Measurements from ENCODE around the gene MAGEA3. TPM values are rescaled to one million over a fixed set of nuclear protein-coding genes. Genes with fewer than 3 reads are reported as not detected.
"Not testable (repeated sequence)": the region's sequence is repeated elsewhere in the genome, so short reads cannot be mapped to it uniquely, and the experiment has no call there.

Gene MAGEA3, protein sequence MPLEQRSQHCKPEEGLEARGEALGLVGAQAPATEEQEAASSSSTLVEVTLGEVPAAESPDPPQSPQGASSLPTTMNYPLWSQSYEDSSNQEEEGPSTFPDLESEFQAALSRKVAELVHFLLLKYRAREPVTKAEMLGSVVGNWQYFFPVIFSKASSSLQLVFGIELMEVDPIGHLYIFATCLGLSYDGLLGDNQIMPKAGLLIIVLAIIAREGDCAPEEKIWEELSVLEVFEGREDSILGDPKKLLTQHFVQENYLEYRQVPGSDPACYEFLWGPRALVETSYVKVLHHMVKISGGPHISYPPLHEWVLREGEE
- total RNA-seq, result not detected
- long read RNA-seq, result 0 reads

DNA sequence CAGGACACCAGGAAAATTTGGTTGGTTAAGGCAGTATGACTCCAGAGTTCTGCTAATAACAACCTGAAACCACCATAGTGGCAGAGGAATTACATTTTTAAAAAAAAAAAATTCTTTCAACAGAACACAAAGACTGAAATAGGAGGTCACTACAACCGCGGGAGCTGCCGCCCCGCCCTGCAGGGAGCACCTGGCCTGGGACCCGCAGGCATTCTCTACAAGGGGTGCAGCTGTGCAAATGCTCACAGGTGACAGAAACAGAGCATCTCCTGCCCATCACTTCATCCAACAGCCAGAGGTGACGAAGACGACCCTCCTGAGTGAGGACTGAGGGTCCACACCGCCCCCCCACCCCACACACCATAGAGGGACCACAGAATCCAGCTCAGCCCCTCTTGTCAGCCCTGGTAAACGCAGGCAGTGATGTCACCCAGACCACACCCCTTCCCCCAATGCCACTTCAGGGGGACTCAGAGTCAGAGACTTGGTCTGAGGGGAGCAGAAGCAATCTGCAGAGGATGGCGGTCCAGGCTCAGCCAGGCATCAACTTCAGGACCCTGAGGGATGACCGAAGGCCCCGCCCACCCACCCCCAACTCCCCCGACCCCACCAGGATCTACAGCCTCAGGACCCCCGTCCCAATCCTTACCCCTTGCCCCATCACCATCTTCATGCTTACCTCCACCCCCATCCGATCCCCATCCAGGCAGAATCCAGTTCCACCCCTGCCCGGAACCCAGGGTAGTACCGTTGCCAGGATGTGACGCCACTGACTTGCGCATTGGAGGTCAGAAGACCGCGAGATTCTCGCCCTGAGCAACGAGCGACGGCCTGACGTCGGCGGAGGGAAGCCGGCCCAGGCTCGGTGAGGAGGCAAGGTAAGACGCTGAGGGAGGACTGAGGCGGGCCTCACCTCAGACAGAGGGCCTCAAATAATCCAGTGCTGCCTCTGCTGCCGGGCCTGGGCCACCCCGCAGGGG lies at the start of gene MAGEA3:
MAGEA3 (plus strand) TSS at position 843 of the 980 bp plus-strand sequence. CDS start 2,039 bp downstream, outside the sequence.
- DNase-seq (ENCODE audit: missing footprints); ATAC-seq; intact Hi-C loops (cut with DNase I): not testable (repeated sequence)

DNA sequence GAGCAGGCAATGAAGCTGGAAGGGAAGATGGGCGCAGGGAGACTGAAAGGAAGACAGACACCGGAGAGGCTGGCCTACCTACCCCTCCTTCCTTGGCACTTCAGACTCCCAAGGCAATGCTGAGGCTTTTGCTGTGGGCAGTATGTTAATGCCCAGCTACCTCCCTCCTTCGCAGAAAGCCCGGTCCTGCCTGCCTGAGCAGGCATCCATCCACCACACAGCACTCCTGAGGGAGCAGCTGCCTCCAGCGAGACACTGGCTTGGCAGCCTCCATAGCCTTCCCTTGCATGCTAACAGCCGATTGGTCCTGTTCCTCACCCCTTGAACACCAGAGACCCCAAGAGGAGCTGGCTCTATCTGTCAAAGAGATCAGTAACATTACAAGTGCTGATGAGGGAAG lies 46.5 kb upstream of the MAGEA3 start:
- ATAC-seq (no peak), DNase-seq (ENCODE audit: missing footprints) (no peak)
- intact Hi-C loops (cut with DNase I), result no loop called here

- DNase-seq (ENCODE audit: missing footprints), result no peak
- intact Hi-C loops (cut with DNase I), result no loop called here
- ATAC-seq, result no peak
These were observed 46.1 kb upstream of the MAGEA3 start for GRCh38 chrX:152652467-152652866.

GRCh38 chrX:152656087-152656486 lies 42.5 kb upstream of the MAGEA3 start:
- DNase-seq (ENCODE audit: missing footprints) (no peak), ATAC-seq (no peak)
- intact Hi-C loops (cut with DNase I), result no loop called here

- DNase-seq (ENCODE audit: missing footprints) (no peak), ATAC-seq (no peak)
- intact Hi-C loops (cut with DNase I), result no loop called here
These were observed 41.7 kb upstream of the MAGEA3 start for GRCh38 chrX:152656890-152657289.

GRCh38 chrX:152658302-152658701 lies 40.3 kb upstream of the MAGEA3 start:
- intact Hi-C loops (cut with DNase I), result no loop called here
- ATAC-seq, result no peak
- no peak for DNase-seq (ENCODE audit: missing footprints)

GRCh38 chrX:152663086-152663485 lies 35.5 kb upstream of the MAGEA3 start:
- intact Hi-C loops (cut with DNase I), result no loop called here
- DNase-seq (ENCODE audit: missing footprints) (no peak), ATAC-seq (no peak)

GRCh38 chrX:152674135-152674534 lies 24.5 kb upstream of the MAGEA3 start:
- intact Hi-C loops (cut with DNase I), result no loop called here
- DNase-seq (ENCODE audit: missing footprints) (no peak), ATAC-seq (no peak)

DNA sequence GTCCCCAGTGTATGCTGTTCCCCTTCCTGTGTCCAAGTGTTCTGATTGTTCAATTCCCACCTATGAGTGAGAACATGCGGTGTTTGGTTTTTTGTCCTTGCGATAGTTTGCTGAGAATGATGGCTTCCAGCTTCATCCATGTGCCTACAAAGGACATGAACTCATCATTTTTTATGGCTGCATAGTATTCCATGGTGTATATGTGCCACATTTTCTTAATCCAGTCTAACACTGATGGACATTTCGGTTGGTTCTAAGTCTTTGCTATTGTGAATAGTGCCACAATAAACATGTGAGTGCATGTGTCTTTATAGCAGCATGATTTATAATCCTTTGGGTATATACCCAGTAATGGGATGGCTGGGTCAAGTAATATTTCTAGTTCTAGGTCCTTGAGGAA lies 23.9 kb upstream of the MAGEA3 start:
- ATAC-seq; DNase-seq (ENCODE audit: missing footprints); intact Hi-C loops (cut with DNase I): not testable (repeated sequence)

DNA sequence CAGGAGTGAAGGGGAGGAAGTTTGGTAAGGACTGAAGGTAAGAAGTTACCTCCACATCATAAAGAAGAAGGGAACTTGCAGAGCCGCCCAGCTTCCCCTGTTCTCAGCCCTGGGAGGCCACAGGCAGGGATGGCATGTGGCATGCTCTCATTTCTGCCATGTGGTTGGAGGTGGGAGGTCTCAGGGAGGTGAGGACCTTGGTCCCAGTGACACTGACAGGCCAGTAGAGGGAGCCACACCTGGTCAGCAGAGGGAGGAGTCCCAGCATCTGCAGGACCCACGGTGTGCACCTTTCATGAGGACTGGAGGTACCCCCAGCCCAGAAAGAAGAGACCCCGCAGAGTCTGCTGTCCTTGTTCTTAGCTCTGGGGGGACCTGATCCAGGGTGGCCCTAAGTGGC lies 17.6 kb upstream of the MAGEA3 start:
- intact Hi-C loops (cut with DNase I); DNase-seq (ENCODE audit: missing footprints); ATAC-seq: not testable (repeated sequence)

DNA sequence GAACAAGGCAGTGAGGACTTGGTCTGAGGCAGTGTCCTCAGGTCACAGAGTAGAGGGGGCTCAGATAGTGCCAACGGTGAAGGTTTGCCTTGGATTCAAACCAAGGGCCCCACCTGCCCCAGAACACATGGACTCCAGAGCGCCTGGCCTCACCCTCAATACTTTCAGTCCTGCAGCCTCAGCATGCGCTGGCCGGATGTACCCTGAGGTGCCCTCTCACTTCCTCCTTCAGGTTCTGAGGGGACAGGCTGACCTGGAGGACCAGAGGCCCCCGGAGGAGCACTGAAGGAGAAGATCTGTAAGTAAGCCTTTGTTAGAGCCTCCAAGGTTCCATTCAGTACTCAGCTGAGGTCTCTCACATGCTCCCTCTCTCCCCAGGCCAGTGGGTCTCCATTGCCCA lies 1.8 kb downstream of the MAGEA3 start:
- intact Hi-C loops (cut with DNase I); ATAC-seq: not testable (repeated sequence)
- peak; percentile 18 for DNase-seq (ENCODE audit: missing footprints)

DNA sequence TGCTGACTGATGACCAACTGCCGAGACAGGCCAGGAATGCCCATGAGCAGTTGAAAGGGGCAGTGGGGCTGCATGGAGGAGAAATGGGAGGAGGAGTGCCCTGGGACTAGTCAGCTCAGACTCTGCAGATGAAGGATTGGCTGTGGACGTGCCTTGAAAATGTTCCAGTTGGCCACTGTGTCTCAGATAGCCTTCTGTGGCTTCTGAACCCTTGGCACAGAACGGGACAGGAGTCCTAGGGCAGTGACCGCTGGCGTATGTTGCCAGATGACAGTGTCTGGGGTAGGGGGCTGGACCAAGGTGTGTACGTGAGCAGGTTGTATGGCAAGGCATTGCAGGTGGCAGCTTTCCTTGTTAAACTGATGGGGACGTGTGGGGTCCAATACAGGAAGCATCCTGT lies 7.9 kb downstream of the MAGEA3 start:
- ATAC-seq; DNase-seq (ENCODE audit: missing footprints); intact Hi-C loops (cut with DNase I): not testable (repeated sequence)

- intact Hi-C loops (cut with DNase I); DNase-seq (ENCODE audit: missing footprints); ATAC-seq: not testable (repeated sequence)
These were observed 10.6 kb downstream of the MAGEA3 start, which contains the start of gene CSAG2 for GRCh38 chrX:152709173-152709572. Gene CSAG2 (minus strand): TSS chrX:152709273. CDS start chrX:152709112, 161 bp downstream.

DNA sequence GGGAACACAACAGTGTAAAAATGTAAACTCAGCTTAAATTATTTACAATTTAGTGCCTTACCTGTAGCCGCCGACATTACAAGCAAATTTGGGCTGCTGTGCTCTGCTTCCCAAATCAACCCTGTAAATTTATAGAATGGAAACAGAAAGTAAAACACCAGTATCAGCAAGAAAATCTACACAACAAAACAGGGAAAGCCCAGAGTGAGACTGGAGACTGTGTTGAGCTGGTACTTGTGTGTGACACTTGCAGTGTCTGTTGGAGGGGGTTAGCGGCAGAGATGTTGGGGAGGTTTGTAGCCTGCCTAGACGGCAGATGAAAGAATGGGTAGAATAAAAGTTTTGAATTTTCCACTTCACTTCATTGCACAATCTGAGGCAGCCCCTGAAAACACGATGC lies 14.6 kb downstream of the MAGEA3 start:
- ATAC-seq; DNase-seq (ENCODE audit: missing footprints); intact Hi-C loops (cut with DNase I): not testable (repeated sequence)

GRCh38 chrX:152713815-152714787 lies 15.5 kb downstream of the MAGEA3 start, which contains the start of gene MAGEA2B:
Gene MAGEA2B (plus strand): TSS chrX:152714628. CDS start chrX:152717107, 2,479 bp downstream.
- DNase-seq (ENCODE audit: missing footprints); intact Hi-C loops (cut with DNase I); ATAC-seq: not testable (repeated sequence)

DNA sequence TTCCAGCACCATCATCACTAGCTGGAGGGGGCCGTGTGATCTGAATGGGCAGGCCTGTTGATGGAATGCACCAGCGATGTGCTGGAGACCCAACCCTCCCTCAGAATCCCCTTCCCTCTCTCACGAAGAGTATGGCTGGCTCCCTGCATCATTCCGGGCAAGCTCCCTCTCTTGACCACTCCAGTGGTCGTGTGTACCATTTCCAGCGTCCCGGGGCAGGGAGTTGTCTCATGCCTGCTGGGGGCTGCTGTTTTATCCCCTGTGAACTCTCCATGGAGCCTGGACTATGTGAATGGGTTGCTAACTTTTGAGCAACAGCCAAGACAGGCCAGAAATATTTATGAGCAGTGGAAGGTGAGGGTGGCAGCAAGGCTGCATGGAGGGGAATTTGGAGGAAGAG lies 26.8 kb downstream of the MAGEA3 start:
- DNase-seq (ENCODE audit: missing footprints) (no peak), ATAC-seq (no peak)
- intact Hi-C loops (cut with DNase I), result no loop called here

DNA sequence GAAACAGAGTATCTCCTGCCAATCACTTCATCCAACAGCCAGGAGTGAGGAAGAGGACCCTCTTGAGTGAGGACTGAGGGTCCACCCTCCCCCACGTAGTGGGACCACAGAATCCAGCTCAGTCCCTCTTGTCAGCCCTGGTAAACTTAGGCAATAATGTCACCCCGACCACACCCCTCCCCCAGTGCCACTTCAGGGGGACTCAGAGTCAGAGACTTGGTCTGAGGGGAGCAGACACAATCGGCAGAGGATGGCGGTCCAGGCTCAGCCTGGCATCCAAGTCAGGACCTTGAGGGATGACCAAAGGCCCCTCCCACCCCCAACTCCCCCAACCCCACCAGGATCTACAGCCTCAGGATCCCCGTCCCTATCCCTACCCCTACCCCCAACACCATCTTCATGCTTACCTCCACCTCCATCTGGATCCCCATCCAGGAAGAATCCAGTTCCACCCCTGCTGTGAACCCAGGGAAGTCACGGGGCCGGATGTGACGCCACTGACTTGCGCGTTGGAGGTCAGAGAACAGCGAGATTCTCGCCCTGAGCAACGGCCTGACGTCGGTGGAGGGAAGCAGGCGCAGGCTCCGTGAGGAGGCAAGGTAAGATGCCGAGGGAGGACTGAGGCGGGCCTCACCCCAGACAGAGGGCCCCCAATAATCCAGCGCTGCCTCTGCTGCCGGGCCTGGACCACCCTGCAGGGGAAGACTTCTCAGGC lies 34.8 kb downstream of the MAGEA3 start, which contains the start of the genes CSAG1 and MAGEA12:
CSAG1 (minus strand) TSS at position 461 of the 715 bp plus-strand sequence. CDS start 1,261 bp downstream, outside the sequence.
MAGEA12 (plus strand) TSS at position 497 of the 715 bp plus-strand sequence. CDS start 2,405 bp downstream, outside the sequence.
- no peak for ATAC-seq
- intact Hi-C loops (cut with DNase I), result no loop called here
- DNase-seq (ENCODE audit: missing footprints), result no peak

Data from Right ventricle myocardium inferior (tissue), 1 donor.